NT2/D1 (cell line): ENCODE data around the gene CD38.

Source experiments
- YY1 ChIP-seq: IDR thresholded peaks from 2 replicates; pipeline ENCODE4 v1.6.1; 2011; ENCODE audit not compliant: insufficient read length, insufficient read depth
- ZNF274 ChIP-seq: IDR thresholded peaks from 2 replicates; pipeline ENCODE4 v1.6.1; 2011; ENCODE audit warnings: mild to moderate bottlenecking, low read depth, low read length

GRCh38 chr4:15847746-15848145, 69.6 kb downstream of the CD38 start:
- TF ChIP-seq YY1 (no peak), ZNF274 (no peak)
